OCI-LY3 (cell line): ENCODE measurements around the gene ARL14.

Experiments
- H2AFZ ChIP-seq: fragments of 200-600, 300-600 bp; shearing (Covaris generic); 2 replicates; pipeline ENCODE4 v1.6.0; 2014; ENCODE audit warnings: antibody characterized with exemption, low read depth, low read length
- H3K27ac ChIP-seq: fragments of 200-600, 300-600 bp; sonication (generic); 2 replicates; pipeline ENCODE4 v1.5.1; 2014; ENCODE audit warnings: mild to moderate bottlenecking, low read length, moderate library complexity, mixed read lengths
- H3K27me3 ChIP-seq: fragments of 200-600, 300-600 bp; sonication (generic); 2 replicates; pipeline ENCODE4 v1.6.1; 2014; ENCODE audit warnings: low read depth, low read length, mixed read lengths
- H3K36me3 ChIP-seq: fragments of 200-600, 300-600 bp; sonication (generic); replicated peaks from 2 replicates; pipeline ENCODE3; 2014; ENCODE audit warnings: low read depth, low read length, mixed read lengths
- H3K4me1 ChIP-seq: fragments of 300-600, 200-600 bp; sonication (generic); 2 replicates; pipeline ENCODE4 v1.6.1; 2014; ENCODE audit warnings: low read length, mixed read lengths
- H3K4me2 ChIP-seq: fragments of 200-600, 300-600 bp; sonication (generic); 2 replicates; pipeline ENCODE4 v1.6.1; 2014; ENCODE audit warnings: low read length, mixed read lengths
- H3K4me3 ChIP-seq: fragments of 300-600, 200-600 bp; sonication (generic); 2 replicates; pipeline ENCODE4 v1.5.1; 2014; ENCODE audit warnings: antibody characterized with exemption, mild to moderate bottlenecking, low read length, moderate library complexity
- H3K79me2 ChIP-seq: fragments of 300-600, 200-600 bp; shearing (Covaris generic); 2 replicates; pipeline ENCODE4 v1.6.1; 2014; ENCODE audit warnings: mild to moderate bottlenecking, low read length, mixed read lengths
- H3K9ac ChIP-seq: fragments of 300-600, 200-600 bp; shearing (Covaris generic); 2 replicates; pipeline ENCODE4 v1.6.0; 2014; ENCODE audit warnings: mild to moderate bottlenecking, low read length, moderate library complexity
- H3K9me3 ChIP-seq: fragments of 200-600, 300-600 bp; shearing (Covaris generic); 2 replicates; pipeline ENCODE4 v1.6.1; 2014; ENCODE audit warnings: low read length, mixed read lengths; ENCODE audit not compliant: insufficient read depth
- H4K20me1 ChIP-seq: fragments of 200-600, 300-600 bp; sonication (generic); 2 replicates; pipeline ENCODE4 v1.6.1; 2016; ENCODE audit warnings: low read length, mixed read lengths; ENCODE audit not compliant: insufficient read depth
- CTCF ChIP-seq: fragments of 200-600, 300-600 bp; sonication (generic); IDR thresholded peaks from 2 replicates; pipeline ENCODE4 v1.5.1; 2014; ENCODE audit warnings: antibody characterized with exemption, low read length, low read depth
- EZH2phosphoT487 ChIP-seq: fragments of 200-600 bp; shearing (Covaris generic); IDR thresholded peaks from 2 replicates; pipeline ENCODE4 v1.6.1; 2018; ENCODE audit warnings: antibody characterized with exemption, mixed run types, low read depth

Gene ARL14

GRCh38 chr3:160691962-160692361 lies 15.0 kb downstream of the ARL14 start:
- Histone ChIP-seq H3K4me3 (no peak overlapping the region), H3K27ac (no peak overlapping the region), H4K20me1 (no peaks in the 10 kb centered on the region), H3K9me3 (no peaks in the 10 kb centered on the region), H3K36me3 (no peaks in the 10 kb centered on the region), H3K9ac (no peak overlapping the region), H3K4me2 (no peak overlapping the region), H3K4me1 (no peaks in the 10 kb centered on the region), H3K79me2 (no peaks in the 10 kb centered on the region), H3K27me3 (no peaks in the 10 kb centered on the region), H2AFZ (no peak overlapping the region)
- TF ChIP-seq EZH2phosphoT487, result no peak
- TF ChIP-seq CTCF, result no peak

- no peaks in the 10 kb centered on the region for H3K27me3 ChIP-seq
- H3K4me3 ChIP-seq, result no peak overlapping the region
- no peaks in the 10 kb centered on the region for H3K9me3 ChIP-seq
- no peak for TF ChIP-seq EZH2phosphoT487
- H3K36me3 ChIP-seq, result no peaks in the 10 kb centered on the region
- no peak overlapping the region for H2AFZ ChIP-seq
- H3K4me1 ChIP-seq, result peaks cover 6% of the 10 kb centered on the region
- H3K79me2 ChIP-seq, result no peaks in the 10 kb centered on the region
- no peaks in the 10 kb centered on the region for H4K20me1 ChIP-seq
- no peak overlapping the region for H3K4me2 ChIP-seq
- H3K9ac ChIP-seq, result no peak overlapping the region
- no peak overlapping the region for H3K27ac ChIP-seq
Measured at GRCh38 chr3:160693191-160693590, 16.2 kb downstream of the ARL14 start.

GRCh38 chr3:160694345-160694744 lies 17.4 kb downstream of the ARL14 start:
- H3K9me3 ChIP-seq, result no peaks in the 10 kb centered on the region
- H3K27me3 ChIP-seq, result no peaks in the 10 kb centered on the region
- H3K4me3 ChIP-seq, result no peak overlapping the region
- no peak overlapping the region for H3K4me2 ChIP-seq
- H3K4me1 ChIP-seq, result peaks cover 6% of the 10 kb centered on the region
- H4K20me1 ChIP-seq, result no peaks in the 10 kb centered on the region
- no peak overlapping the region for H3K27ac ChIP-seq
- no peak overlapping the region for H2AFZ ChIP-seq
- H3K79me2 ChIP-seq, result no peaks in the 10 kb centered on the region
- TF ChIP-seq CTCF (no peak), EZH2phosphoT487 (no peak)
- no peaks in the 10 kb centered on the region for H3K36me3 ChIP-seq
- H3K9ac ChIP-seq, result no peak overlapping the region

GRCh38 chr3:160695003-160695402 lies 18.0 kb downstream of the ARL14 start:
- no peaks in the 10 kb centered on the region for H3K79me2 ChIP-seq
- no peak overlapping the region for H3K4me2 ChIP-seq
- TF ChIP-seq CTCF (no peak), EZH2phosphoT487 (no peak)
- H3K4me3 ChIP-seq, result no peak overlapping the region
- H4K20me1 ChIP-seq, result no peaks in the 10 kb centered on the region
- no peak overlapping the region for H3K27ac ChIP-seq
- H3K36me3 ChIP-seq, result no peaks in the 10 kb centered on the region
- H3K9ac ChIP-seq, result no peak overlapping the region
- H3K9me3 ChIP-seq, result no peaks in the 10 kb centered on the region
- H2AFZ ChIP-seq, result no peak overlapping the region
- H3K27me3 ChIP-seq, result no peaks in the 10 kb centered on the region
- peaks cover 6% of the 10 kb centered on the region for H3K4me1 ChIP-seq

- H3K27ac ChIP-seq, result no peak overlapping the region
- no peaks in the 10 kb centered on the region for H3K36me3 ChIP-seq
- no peaks in the 10 kb centered on the region for H4K20me1 ChIP-seq
- H3K4me2 ChIP-seq, result no peak overlapping the region
- no peak overlapping the region for H2AFZ ChIP-seq
- no peaks in the 10 kb centered on the region for H3K9me3 ChIP-seq
- H3K4me3 ChIP-seq, result no peak overlapping the region
- H3K9ac ChIP-seq, result no peak overlapping the region
- no peak for TF ChIP-seq EZH2phosphoT487
- no peak for TF ChIP-seq CTCF
- no peaks in the 10 kb centered on the region for H3K79me2 ChIP-seq
- peaks cover 6% of the 10 kb centered on the region for H3K4me1 ChIP-seq
- no peaks in the 10 kb centered on the region for H3K27me3 ChIP-seq
Measured at GRCh38 chr3:160695915-160696327, 19.0 kb downstream of the ARL14 start.
